Lung (tissue), 12 donors: Measurements from ENCODE around the gene SDS. TPM values are rescaled to one million over a fixed set of nuclear protein-coding genes. Genes with fewer than 3 reads are reported as not detected.

Source experiments
- ATAC-seq: fragments of 200-7000 bp; cut with Tn5 transposase; one replicate; pipeline ENCODE4 v1.9.1; 2020; ENCODE audit warnings: moderate number of reproducible peaks; ENCODE audit not compliant: insufficient read depth, low FRiP score
- DNase-seq, 3 donors: peaks; one replicate each; pipeline ENCODE4 v3.0.0-alpha.2; 2013 to 2017
- H3K27ac ChIP-seq, 2 donors: one replicate each; pipeline ENCODE4 v1.5.1; 2013; ENCODE audit warnings: mild to moderate bottlenecking in 2 of 2, moderate library complexity in 2 of 2, control low read depth in 1 of 2, inconsistent platforms in 1 of 2, low read depth in 1 of 2, low read length in 1 of 2
- H3K27me3 ChIP-seq, 3 donors: one replicate each; pipeline ENCODE4 v1.5.1; 2013; ENCODE audit warnings: low read length in 2 of 3; ENCODE audit not compliant: control insufficient read depth in 3 of 3, insufficient read depth in 3 of 3
- H3K36me3 ChIP-seq, 4 donors: one replicate each; pipeline ENCODE4 v1.5.1; 2013; ENCODE audit warnings: low read length in 4 of 4, mild to moderate bottlenecking in 1 of 4, moderate library complexity in 1 of 4; ENCODE audit not compliant: control insufficient read depth in 4 of 4, insufficient read depth in 4 of 4
- H3K4me1 ChIP-seq, 5 donors: one replicate each; pipeline ENCODE4 v1.5.1; 2013; ENCODE audit warnings: low read length in 5 of 5, mild to moderate bottlenecking in 2 of 5, moderate library complexity in 1 of 5; ENCODE audit not compliant: control insufficient read depth in 5 of 5, insufficient read depth in 5 of 5
- H3K4me3 ChIP-seq: one replicate; pipeline ENCODE4 v1.5.1; 2013; ENCODE audit warnings: mild to moderate bottlenecking, control low read depth, moderate library complexity
- H3K9ac ChIP-seq, 2 donors: one replicate each; pipeline ENCODE4 v1.5.1; 2013; ENCODE audit warnings: low read length in 2 of 2, control low read depth in 1 of 2; ENCODE audit not compliant: insufficient read depth in 1 of 2
- H3K9me3 ChIP-seq, 4 donors: one replicate each; pipeline ENCODE4 v1.5.1; 2013; ENCODE audit warnings: low read length in 3 of 4, mild to moderate bottlenecking in 1 of 4, moderate library complexity in 1 of 4; ENCODE audit not compliant: control insufficient read depth in 4 of 4, insufficient read depth in 3 of 4
- CTCF ChIP-seq: IDR thresholded peaks from 2 replicates; pipeline ENCODE4 v1.5.1; 2012; ENCODE audit warnings: mild to moderate bottlenecking; ENCODE audit errors: control extremely low read depth, extremely low read depth
- WGBS, 2 donors: extraction: QIAGEN DNeasy Blood & Tissue Kit; methylation state at CpG; one replicate each; pipeline ENCODE4 v1.1.7; 2013; 5-methylcytosine and 5-hydroxymethylcytosine counted together
- polyA plus RNA-seq, 2 donors: library from polyadenylated mRNA; stranded (reverse); fragments of 200-250 nt; gene quantifications; one replicate each; pipeline ENCODE4 v1.2.1, GENCODE V29; 2013
- total RNA-seq, 2 donors: library from RNA; depleted of rRNA in 1 of 2; stranded (reverse); fragments of >200 nt in 1 of 2; gene quantifications; one replicate each; pipeline ENCODE4 v1.2.1, GENCODE V29; 2014 to 2021
- donor health status: control.
- donor health status: control.
- donor health status: Bipolar disorder and iron deficiency.
- donor health status: healthy.
- donor health status: DM: yes; HTN: yes; CAD: no.

The SDS gene
- total and polyA plus RNA-seq, 4 donors, result 0.20 to 8.4 (median 2.1) TPM

- H3K4me1 ChIP-seq, result no peaks in the 10 kb centered on the region
- H3K36me3 ChIP-seq, result no peaks in the 10 kb centered on the region
- H3K27me3 ChIP-seq, result no peaks in the 10 kb centered on the region
- TF ChIP-seq CTCF, result no peak
- no peak overlapping the region for H3K4me3 ChIP-seq
- no peak for ATAC-seq
- H3K9ac ChIP-seq, result no peak overlapping the region
- WGBS, 2 donors, result 37 to 45% methylated on average over 6 of the region's 6 CpGs
- H3K27ac ChIP-seq, result no peak overlapping the region
- no peaks in the 10 kb centered on the region for H3K9me3 ChIP-seq
- no peak for DNase-seq
These were observed 12.5 kb upstream of the SDS start for GRCh38 chr12:113416091-113416754.

- Histone ChIP-seq H3K9me3 (no peaks in the 10 kb centered on the region), H3K4me3 (no peak overlapping the region), H3K4me1 (no peaks in the 10 kb centered on the region), H3K36me3 (no peaks in the 10 kb centered on the region), H3K9ac (no peak overlapping the region), H3K27me3 (peaks cover 0 to 5% (median 2%) of the 10 kb centered on the region in 3 donors), H3K27ac (no peak overlapping the region)
- no peak for ATAC-seq
- TF ChIP-seq CTCF, result no peak
- no peak for DNase-seq
- 80 to 89% methylated on average over 9 of the region's 9 CpGs for WGBS, 2 donors
These were observed 10.9 kb upstream of the SDS start for GRCh38 chr12:113414519-113415038.

GRCh38 chr12:113413488-113413939, 9.8 kb upstream of the SDS start:
- H3K27ac ChIP-seq, result no peak overlapping the region
- DNase-seq, result no peak
- H3K4me3 ChIP-seq, result no peak overlapping the region
- TF ChIP-seq CTCF, result no peak
- no peaks in the 10 kb centered on the region for H3K9me3 ChIP-seq
- H3K36me3 ChIP-seq, result no peaks in the 10 kb centered on the region
- H3K9ac ChIP-seq, result no peak overlapping the region
- no peak for ATAC-seq
- H3K4me1 ChIP-seq, result no peaks in the 10 kb centered on the region
- H3K27me3 ChIP-seq, result peaks cover 0 to 7% (median 2%) of the 10 kb centered on the region in 3 donors
- 54 to 65% methylated on average over 11 of the region's 11 CpGs for WGBS, 2 donors
